GM18526 (cell line): ENCODE measurements around the gene AHNAK.

Experiments used
- POLR2A ChIP-seq: IDR thresholded peaks from 3 replicates; pipeline ENCODE4 v1.6.1; 2011; ENCODE audit not compliant: insufficient read length; ENCODE audit errors: extremely low read depth

The AHNAK gene

GRCh38 chr11:62508336-62509058, 38.1 kb downstream of the AHNAK start:
- no peak for TF ChIP-seq POLR2A

GRCh38 chr11:62507125-62507422, 39.5 kb downstream of the AHNAK start:
- TF ChIP-seq POLR2A: no peak

GRCh38 chr11:62506413-62507124, 40.0 kb downstream of the AHNAK start:
- TF ChIP-seq POLR2A: no peak

GRCh38 chr11:62505440-62506091, 41.0 kb downstream of the AHNAK start:
- TF ChIP-seq POLR2A: no peak

GRCh38 chr11:62505059-62505439, 41.6 kb downstream of the AHNAK start:
- no peak for TF ChIP-seq POLR2A

GRCh38 chr11:62504158-62504973, 42.2 kb downstream of the AHNAK start:
- TF ChIP-seq POLR2A: no peak

DNA sequence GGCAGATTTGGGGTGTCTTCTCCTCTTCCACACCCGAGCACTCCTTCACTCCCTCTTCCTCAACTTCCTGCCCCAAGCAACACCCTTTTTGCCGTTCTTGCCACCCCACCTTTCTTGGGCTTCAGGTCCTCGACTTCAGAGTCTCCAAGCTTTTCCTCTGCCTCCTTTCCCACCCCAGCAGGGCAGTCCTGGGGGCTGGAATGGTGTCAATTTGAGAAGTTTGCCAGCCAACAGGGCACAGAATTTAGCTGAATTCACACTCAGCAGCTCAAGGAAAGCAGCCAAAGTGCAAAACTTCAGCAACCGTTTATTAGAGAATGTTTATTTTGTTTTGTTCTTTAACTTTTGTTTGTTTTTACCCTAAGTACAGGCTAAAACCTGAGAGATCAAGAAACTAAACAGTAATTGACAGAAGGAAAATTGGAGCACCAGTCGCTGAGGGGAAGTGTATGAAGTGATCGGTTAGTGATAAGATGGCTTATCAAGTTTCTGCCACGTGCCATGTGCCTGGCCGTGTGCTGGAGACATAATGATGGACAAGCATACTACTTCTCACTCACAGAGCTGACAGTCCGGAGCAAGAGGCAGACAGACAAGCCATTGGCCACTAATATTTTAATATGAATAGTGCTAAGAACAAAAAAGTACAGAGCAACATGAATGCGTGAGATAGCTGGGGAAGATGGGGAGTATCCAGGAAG, 44.4 kb downstream of the AHNAK start:
- no peak for TF ChIP-seq POLR2A

GRCh38 chr11:62501432-62501891, 45.1 kb downstream of the AHNAK start:
- TF ChIP-seq POLR2A: no peak

DNA sequence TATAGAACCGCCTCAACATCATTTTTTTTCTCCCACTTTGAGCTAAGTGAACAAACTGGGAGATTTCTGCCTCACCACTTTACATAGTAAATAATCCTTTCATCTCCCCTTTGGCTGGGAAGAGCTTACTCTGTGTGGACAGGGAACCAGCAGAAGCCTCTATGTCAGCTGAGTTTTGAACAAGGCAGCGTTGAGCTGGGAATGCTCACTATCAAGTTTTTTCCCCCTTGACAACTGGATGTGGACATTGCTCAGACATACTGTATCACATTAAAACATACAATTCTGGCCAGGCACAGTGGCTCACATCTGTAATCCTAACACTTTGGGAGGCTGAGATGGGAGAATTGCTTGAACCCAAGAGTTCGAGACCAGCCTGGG, 46.0 kb downstream of the AHNAK start:
- no peak for TF ChIP-seq POLR2A

DNA sequence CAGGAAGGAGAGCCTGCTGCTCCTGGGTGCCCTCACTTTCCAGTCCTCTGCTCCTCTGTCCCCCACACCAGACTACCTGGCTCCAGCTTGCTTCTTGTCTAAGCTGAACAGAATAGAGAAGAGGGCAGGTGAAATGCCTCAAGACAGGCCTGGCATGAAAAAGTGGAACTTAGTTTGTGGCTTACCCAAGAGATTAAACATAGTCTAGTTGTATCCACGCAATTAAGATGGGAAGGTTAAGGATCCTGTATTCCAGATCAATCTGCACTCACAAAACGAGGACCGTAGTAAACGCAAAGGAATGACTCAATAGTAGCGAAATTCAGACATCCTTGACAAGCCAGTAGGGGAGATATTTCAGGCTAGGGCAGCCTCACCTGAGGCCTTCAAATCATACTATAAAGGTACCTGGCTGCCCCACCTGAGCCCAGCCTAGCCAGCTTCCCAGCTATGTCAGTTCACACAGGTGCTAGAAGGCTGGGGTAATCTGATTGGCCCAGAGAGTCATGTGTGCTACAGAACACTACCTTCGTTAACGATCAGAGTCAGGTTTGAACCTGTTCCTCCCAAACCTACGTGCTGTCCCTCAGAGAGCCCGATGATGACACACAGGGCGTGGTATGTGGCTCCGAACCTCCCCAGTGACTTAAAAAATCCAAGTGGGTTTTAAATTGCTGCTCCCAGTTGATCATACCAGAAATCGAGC, 46.5 kb downstream of the AHNAK start:
- no peak for TF ChIP-seq POLR2A

GRCh38 chr11:62498492-62499286, 47.9 kb downstream of the AHNAK start:
- no peak for TF ChIP-seq POLR2A

DNA sequence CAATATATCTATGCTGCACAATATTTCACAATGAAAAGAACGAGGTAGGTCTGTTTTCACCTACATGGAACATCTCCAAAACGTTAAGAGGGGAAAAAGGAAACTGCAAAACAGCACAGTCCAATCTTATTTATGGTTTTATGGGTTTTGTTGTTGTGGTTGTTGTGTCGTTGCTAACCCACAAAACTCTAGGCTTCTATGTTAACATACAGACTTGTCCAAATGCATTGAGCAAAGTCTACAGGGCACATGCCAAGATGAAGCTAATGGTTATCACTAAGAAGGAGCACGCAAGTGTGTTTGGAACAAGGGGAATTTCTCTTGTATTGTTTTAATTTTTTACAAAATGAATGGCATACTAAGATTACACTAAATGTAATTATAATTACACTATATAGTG, 48.6 kb downstream of the AHNAK start:
- no peak for TF ChIP-seq POLR2A

- no peak for TF ChIP-seq POLR2A
Measured at GRCh38 chr11:62497132-62497801, 49.3 kb downstream of the AHNAK start.
